Testis (tissue), 3 donors: ENCODE results near the gene PRR29. TPM values are rescaled to one million over a fixed set of nuclear protein-coding genes. Genes with fewer than 3 reads are reported as not detected.
"Not testable (repeated sequence)": the region's sequence is repeated elsewhere in the genome, so short reads cannot be mapped to it uniquely, and the experiment has no call there.

Source experiments
- DNase-seq: peaks from one replicate; pipeline ENCODE4 v3.0.0-alpha.2; 2019
- H3K27ac ChIP-seq, 2 donors: fragments of 200-600 bp; sonication (generic); one replicate each; pipeline ENCODE4 v1.5.1; 2019
- H3K27me3 ChIP-seq: fragments of 200-600 bp; sonication (generic); one replicate; pipeline ENCODE4 v1.5.1; 2019
- H3K36me3 ChIP-seq: fragments of 200-600 bp; sonication (generic); one replicate; pipeline ENCODE4 v1.5.1; 2017; ENCODE audit warnings: low read depth; ENCODE audit errors: missing control alignments
- H3K4me1 ChIP-seq: fragments of 200-600 bp; sonication (generic); one replicate; pipeline ENCODE4 v1.5.1; 2019
- H3K4me3 ChIP-seq, 2 donors: fragments of 200-600 bp; sonication (generic); one replicate each; pipeline ENCODE4 v1.5.1; 2017 to 2019
- H3K9me3 ChIP-seq: fragments of 200-600 bp; sonication (generic); one replicate; pipeline ENCODE4 v1.5.1; 2017
- CTCF ChIP-seq, 3 experiments: fragments of 450-650 bp in 2 of 3; fragments of 200-600 bp in 1 of 3; sonication (generic) in 1 of 3; IDR thresholded peaks; one replicate each; pipeline ENCODE4 v1.5.1; 2016 to 2019; ENCODE audit warnings: antibody characterized with exemption in 3 of 3, mild to moderate bottlenecking in 2 of 3, moderate library complexity in 1 of 3
- POLR2A ChIP-seq: fragments of 450-650 bp; IDR thresholded peaks from one replicate; pipeline ENCODE4 v1.6.1; 2017; ENCODE audit warnings: antibody characterized with exemption, mild to moderate bottlenecking, moderate library complexity
- WGBS, 2 donors: methylation state at CpG; one replicate each; pipeline ENCODE4 v1.1.5; 2018; 5-methylcytosine and 5-hydroxymethylcytosine counted together
- intact Hi-C: fragments of 100-400 bp; cut with DNase I; formaldehyde crosslinking; loops from one replicate; pipeline ENCODE4 v1.15.1; 2023; ENCODE audit warnings: low total_unique reads
- polyA plus RNA-seq: library from polyadenylated mRNA; stranded (reverse); fragments of 350-450 nt; fragmentation: Illumina TruSeq; extraction: RNeasy Lipid Tissue Mini Kit (QIAGEN cat#74804); gene quantifications from one replicate; pipeline ENCODE4 v1.2.3, GENCODE V29; 2014; ENCODE audit warnings: low read depth, low replicate concordance; ENCODE audit not compliant: insufficient read depth
- total RNA-seq, 2 donors: library from RNA; depleted of rRNA; stranded (reverse); fragments of >200 nt; gene quantifications; one replicate each; pipeline ENCODE4 v1.2.3, GENCODE V29; 2016

PRR29 gene
- total and polyA plus RNA-seq, 3 donors from 2014 or later: 8.6 to 21.8 (median 12.2) TPM

- intact Hi-C loops: no loop called here
- TF ChIP-seq POLR2A (no peak), CTCF (IDR thresholded peaks at IDR 0.05) (no peak)
- Histone ChIP-seq H3K27me3 (no peaks in the 10 kb centered on the region), H3K4me3 (no peak overlapping the region), H3K9me3 (no peaks in the 10 kb centered on the region), H3K36me3 (no peaks in the 10 kb centered on the region), H3K4me1 (peaks cover 17% of the 10 kb centered on the region), H3K27ac (no peak overlapping the region)
- no peak for DNase-seq
- WGBS, 2 donors: 74 to 75% methylated on average over 13 of the region's 13 CpGs
Observed at GRCh38 chr17:63978272-63979200, 19.6 kb upstream of the PRR29 start.

- H3K36me3 ChIP-seq, intact Hi-C loops, H3K27ac ChIP-seq, H3K4me3 ChIP-seq, DNase-seq, H3K9me3 ChIP-seq, H3K27me3 ChIP-seq: not testable (repeated sequence)
- H3K4me1 ChIP-seq: peaks cover 39% of the 10 kb centered on the region
- 94 to 95% methylated on average over 2 of the region's 2 CpGs for WGBS, 2 donors
Observed at GRCh38 chr17:63982641-63983040, 15.5 kb upstream of the PRR29 start.

- intact Hi-C loops: no loop called here
- Histone ChIP-seq H3K36me3 (no peaks in the 10 kb centered on the region), H3K9me3 (no peaks in the 10 kb centered on the region), H3K27me3 (no peaks in the 10 kb centered on the region), H3K4me1 (peaks cover 39% of the 10 kb centered on the region), H3K27ac (peak overlapping the region in 1 of 2 donors; percentile 63), H3K4me3 (no peak overlapping the region)
- no peak for DNase-seq
- WGBS, 2 donors: 55 to 76% methylated on average over 4 to 7 of the region's 7 CpGs
- TF ChIP-seq CTCF (IDR thresholded peaks at IDR 0.05) (no peak), POLR2A (no peak)
Observed at GRCh38 chr17:63983320-63983719, 14.8 kb upstream of the PRR29 start.

GRCh38 chr17:63984236-63984635, 13.9 kb upstream of the PRR29 start:
- WGBS, 2 donors: 68 to 70% methylated on average over 5 of the region's 5 CpGs
- DNase-seq: no peak
- Histone ChIP-seq H3K36me3 (no peaks in the 10 kb centered on the region), H3K9me3 (no peaks in the 10 kb centered on the region), H3K4me3 (no peak overlapping the region), H3K27ac (peak overlapping the region in 1 of 2 donors; percentile 63), H3K4me1 (peaks cover 45% of the 10 kb centered on the region), H3K27me3 (no peaks in the 10 kb centered on the region)
- TF ChIP-seq POLR2A: no peak
- TF ChIP-seq CTCF (IDR thresholded peaks at IDR 0.05): no peak
- intact Hi-C loops: no loop called here

- H3K9me3 ChIP-seq: no peaks in the 10 kb centered on the region
- H3K27ac ChIP-seq: peak overlapping the region in 1 of 2 donors; percentile 63
- TF ChIP-seq CTCF (IDR thresholded peaks at IDR 0.05) (no peak), POLR2A (no peak)
- 78 to 89% methylated on average over 10 to 16 of the region's 16 CpGs for WGBS, 2 donors
- intact Hi-C loops: no loop called here
- no peak overlapping the region for H3K4me3 ChIP-seq
- no peaks in the 10 kb centered on the region for H3K36me3 ChIP-seq
- peaks cover 45% of the 10 kb centered on the region for H3K4me1 ChIP-seq
- DNase-seq: peak; percentile 35
- no peaks in the 10 kb centered on the region for H3K27me3 ChIP-seq
Observed at GRCh38 chr17:63984651-63985386, 13.3 kb upstream of the PRR29 start.
